Measurements from ENCODE around the gene TSPAN18. TPM values are rescaled to one million over a fixed set of nuclear protein-coding genes. Genes with fewer than 3 reads are reported as not detected.
A peak's percentile ranks its signal among the peaks of the same experiment; 100 is the strongest.

TSPAN18 gene
- total RNA-seq, 1 donor from 2014 or later: 23.2 TPM

GRCh38 chr11:44889266-44889665, 162.5 kb downstream of the TSPAN18 start:
- DNase-seq: no peak

DNA sequence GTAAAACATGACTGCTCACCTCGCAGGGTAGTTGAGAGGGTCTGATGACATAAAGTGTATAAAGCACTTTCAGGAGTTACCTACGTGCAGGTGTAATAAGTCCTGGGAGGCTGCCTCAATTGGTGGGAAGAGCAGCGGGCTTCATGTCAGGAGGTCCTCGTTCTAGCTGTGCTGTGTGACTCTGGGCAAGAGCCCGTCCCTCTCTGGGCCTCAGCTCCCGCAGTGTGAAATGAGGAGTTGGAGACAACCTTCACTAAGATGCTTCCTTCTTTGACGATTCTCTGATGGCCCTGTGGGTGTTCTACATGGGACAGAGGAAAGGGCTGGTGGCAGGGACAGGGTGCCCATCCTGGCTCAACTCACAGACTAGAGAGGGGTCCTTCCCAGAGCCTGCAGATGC, 166.1 kb downstream of the TSPAN18 start:
- DNase-seq: no peak

GRCh38 chr11:44893308-44893822, 166.6 kb downstream of the TSPAN18 start:
- DNase-seq: peak; percentile 92

GRCh38 chr11:44893846-44894617, 167.3 kb downstream of the TSPAN18 start:
- peak; percentile 86 for DNase-seq

DNA sequence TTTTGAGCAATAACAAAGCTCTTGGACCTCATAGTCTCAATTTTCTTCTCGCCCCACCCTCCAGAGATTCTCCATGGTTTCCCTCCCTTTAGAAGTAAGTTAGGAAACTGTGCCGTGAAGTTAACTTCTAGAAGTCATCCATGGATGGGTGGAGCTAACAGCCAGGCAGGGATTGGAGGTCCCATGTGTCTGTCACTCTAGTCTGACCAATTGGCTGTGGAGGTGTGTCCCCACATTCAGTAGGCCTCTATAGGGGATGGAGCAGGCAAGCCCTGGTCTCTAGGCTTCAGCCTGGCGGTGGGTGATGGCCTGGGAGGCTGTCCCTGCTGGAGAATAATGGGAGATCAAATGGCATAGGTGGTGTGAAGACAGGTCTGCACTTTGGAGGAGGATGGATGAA, 173.2 kb downstream of the TSPAN18 start:
- peak; percentile 43 for DNase-seq

GRCh38 chr11:44901120-44901633, 174.4 kb downstream of the TSPAN18 start:
- DNase-seq: no peak

- no peak for DNase-seq
Measured at GRCh38 chr11:44901786-44902185, 175.0 kb downstream of the TSPAN18 start.

GRCh38 chr11:44903035-44903434, 176.3 kb downstream of the TSPAN18 start:
- no peak for DNase-seq

DNA sequence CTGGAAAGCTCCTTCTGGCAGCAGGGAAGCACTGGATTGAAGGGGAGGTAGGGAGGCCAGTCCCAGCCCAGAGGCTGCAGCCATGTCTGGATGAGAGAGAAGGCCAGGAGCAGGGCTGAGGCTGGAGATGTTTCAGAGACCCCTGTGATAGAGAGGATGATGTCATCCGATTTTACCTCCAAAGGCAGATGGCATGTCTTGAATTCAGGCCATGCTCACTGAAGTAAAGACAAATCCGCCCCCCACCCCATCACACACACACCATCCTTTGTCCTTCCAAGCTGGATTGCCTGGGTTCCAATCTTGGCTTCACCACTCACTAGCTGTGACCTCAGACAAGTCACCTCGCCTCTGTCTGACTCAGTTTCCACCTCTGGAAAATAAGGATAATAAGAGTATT, 176.8 kb downstream of the TSPAN18 start:
- DNase-seq: no peak

DNA sequence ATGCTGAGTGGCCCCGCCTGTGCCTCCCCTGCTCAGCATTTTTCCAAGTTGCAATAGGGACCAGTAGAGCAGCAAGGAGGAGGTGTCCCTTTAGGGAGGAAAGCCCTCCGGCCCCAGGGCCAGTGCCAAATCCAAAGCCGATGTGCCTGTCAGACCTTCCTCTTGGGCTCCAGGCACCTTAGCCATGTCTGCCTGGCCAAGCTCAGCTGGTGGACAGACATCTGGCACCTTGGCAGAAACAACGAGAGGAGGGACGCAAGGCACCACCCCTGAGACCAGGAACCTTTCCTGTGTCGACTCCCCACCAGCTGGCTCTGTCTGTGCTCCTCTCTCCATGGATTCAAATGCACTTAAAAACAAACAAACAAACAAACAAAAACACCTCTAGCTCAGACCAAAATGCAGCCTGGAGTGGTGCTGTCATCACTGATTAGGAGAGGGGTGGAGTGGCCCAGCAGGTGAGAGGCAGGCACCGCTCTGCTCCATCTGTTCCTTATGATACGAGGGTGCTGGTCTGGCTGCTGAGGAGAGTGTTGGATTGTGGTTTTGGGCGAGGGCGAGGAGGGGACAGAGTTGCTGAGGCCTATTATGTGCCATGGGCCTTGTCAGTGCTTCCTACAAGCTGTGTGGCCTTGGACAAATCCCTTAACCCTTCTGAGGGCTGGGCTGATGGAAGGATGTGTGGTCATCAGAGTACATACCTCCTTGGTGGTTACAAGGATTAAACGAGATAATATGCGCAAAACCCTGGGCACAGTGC, 177.7 kb downstream of the TSPAN18 start:
- DNase-seq: no peak

DNA sequence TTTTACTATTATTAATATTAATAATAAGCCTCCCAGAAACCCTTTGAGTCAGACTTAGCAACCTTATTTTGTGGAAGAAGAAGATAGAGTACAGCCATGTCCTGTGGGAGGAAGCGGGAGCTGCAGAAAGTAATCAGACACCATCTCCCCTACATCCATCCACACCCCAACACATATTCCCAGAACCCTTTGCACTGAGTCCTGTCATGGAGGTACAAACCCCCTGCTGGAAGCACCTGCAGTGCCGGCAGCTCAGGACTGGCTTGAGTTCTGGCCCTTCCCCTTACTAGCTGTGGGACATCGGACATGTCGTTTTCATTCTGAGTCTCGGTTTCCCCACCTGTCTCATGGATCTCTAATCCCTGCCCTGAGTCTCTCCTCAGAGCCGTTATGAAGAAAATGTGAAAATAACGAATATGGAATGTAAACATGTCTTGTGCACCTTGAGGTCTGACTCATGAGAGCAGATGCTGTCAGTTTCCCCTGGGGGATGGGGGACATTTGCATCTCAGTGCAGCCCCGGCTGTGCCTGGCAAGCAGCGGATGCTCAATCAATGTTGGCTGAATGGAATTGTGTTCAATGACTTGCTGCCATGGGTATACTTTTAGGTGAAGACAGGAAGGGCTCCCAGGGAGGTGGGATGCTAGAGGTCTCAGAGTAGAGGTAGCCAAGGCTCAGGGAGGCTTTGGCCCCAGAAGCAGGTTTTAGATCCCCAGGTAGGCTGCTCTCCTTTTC, 178.5 kb downstream of the TSPAN18 start:
- DNase-seq: no peak

GRCh38 chr11:44906649-44907048, 179.9 kb downstream of the TSPAN18 start:
- DNase-seq: no peak

DNA sequence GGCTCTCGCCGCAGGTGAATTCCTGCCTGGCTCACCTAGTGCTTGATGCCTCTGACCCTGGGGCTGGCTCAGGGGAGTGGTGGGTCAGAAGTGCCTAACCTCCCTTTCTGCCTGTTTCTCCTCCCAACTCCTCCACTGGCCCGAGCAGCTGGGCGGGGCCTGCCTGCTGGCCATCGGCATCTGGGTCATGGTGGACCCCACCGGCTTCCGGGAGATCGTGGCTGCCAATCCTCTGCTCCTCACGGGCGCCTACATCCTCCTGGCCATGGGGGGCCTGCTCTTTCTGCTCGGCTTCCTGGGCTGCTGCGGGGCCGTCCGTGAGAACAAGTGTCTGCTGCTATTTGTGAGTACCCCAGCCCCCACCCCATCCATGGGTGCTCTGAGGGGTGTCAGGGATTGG, 182.8 kb downstream of the TSPAN18 start:
- no peak for DNase-seq

DNA sequence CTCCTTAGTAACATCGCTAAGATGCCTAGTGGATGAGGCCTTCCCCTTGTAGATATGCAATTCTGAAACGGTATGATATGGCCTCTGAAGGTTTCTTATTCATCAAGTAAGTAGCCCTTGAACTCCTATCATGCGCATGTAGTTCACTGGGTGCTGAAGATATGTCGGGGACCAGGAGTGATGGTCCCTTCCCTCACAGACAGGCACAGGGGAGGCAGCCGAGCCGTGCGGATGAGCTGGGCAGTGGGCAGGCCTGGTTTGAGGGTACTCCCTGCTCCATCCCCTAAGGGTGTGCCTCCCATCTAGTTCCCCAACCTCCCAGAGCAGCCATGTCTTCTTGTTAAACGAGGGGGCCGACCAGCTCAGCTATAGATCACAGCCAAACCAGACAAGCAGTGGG, 183.8 kb downstream of the TSPAN18 start:
- no peak for DNase-seq

GRCh38 chr11:44911029-44911814, 184.5 kb downstream of the TSPAN18 start:
- DNase-seq: peak; percentile 96

DNA sequence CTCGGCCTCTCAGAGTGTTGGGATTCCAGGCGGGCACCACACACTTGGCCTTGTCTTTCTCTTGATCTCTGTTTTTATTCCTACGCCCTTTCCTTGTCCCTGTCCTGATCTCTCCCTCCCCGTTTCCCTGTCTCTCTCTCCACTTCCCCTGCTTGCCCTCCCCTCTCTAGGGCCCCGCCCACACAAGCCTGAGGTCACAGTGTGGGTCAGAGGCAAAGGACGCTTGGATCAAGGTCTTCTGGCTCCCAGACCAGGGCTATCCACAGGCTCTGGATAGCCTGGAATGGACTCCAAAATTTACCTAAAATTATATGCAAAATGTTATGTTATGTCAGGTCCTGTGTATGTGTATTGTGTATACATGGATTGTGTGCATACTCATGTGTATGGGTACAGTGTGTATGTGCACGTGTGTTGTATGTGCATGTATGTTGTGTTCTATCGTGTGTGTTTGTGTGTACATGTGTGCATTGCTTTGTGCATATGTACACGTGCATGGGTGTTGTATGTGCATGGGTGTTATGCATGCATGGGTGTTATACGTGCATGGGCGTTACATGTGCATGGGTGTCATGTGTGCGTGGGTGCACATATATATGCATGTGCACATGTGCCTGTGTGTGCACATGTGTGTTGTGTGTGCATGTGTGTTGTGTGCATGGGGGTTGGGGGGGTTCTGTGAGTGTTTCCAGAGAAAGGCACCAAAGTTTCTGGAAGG, 185.7 kb downstream of the TSPAN18 start:
- DNase-seq: no peak

GRCh38 chr11:44913502-44913901, 186.7 kb downstream of the TSPAN18 start:
- no peak for DNase-seq

- DNase-seq: no peak
Measured at GRCh38 chr11:44914105-44914504, 187.3 kb downstream of the TSPAN18 start.

DNA sequence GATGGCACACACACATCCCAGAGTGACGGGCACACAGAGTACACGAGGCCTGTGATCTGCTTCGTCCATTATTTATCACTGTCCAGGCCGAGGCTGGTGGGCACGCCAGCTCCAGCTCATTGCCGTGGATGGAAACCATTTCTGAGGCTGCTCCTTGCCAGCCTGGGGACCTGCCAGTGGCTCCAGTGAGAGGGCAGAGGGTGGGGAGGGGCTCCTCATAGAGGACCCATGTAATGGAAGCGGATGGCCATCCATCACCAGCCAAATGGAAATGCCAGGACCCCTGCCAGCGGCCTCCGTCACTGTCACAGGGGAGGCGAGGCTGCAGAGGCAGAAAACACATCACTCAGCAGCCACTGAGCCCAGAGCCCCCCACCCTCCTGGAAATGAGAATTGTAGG, 188.2 kb downstream of the TSPAN18 start:
- DNase-seq: no peak

- DNase-seq: no peak
Measured at GRCh38 chr11:44915621-44916020, 188.9 kb downstream of the TSPAN18 start.

GRCh38 chr11:44916331-44916730, 189.6 kb downstream of the TSPAN18 start:
- DNase-seq: no peak
